Osteoblast (primary cell): ENCODE results near the gene ATXN7. TPM values are rescaled to one million over a fixed set of nuclear protein-coding genes. Genes with fewer than 3 reads are reported as not detected.
A peak's percentile ranks its signal among the peaks of the same experiment; 100 is the strongest.

Experiments used
- DNase-seq: peaks from one replicate; pipeline ENCODE4 v3.0.0; 2011; ENCODE audit warnings: low spot score, mixed read lengths; ENCODE audit not compliant: insufficient read length; ENCODE audit errors: missing footprints
- H2AFZ ChIP-seq: 2 replicates; pipeline ENCODE4 v1.6.0; 2011; ENCODE audit warnings: mild to moderate bottlenecking, low read length
- H3K27ac ChIP-seq: 2 replicates; pipeline ENCODE4 v1.5.1; 2011; ENCODE audit warnings: mild to moderate bottlenecking, low read depth, low read length, moderate library complexity
- H3K27me3 ChIP-seq: 2 replicates; pipeline ENCODE4 v1.6.0; 2012; ENCODE audit warnings: mild to moderate bottlenecking, control low read depth, inconsistent platforms, low read length, moderate library complexity; ENCODE audit not compliant: insufficient read depth
- H3K36me3 ChIP-seq: 2 replicates; pipeline ENCODE4 v1.5.1; 2011; ENCODE audit warnings: mild to moderate bottlenecking, low read length, control low read depth, moderate library complexity; ENCODE audit not compliant: insufficient read depth
- H3K4me1 ChIP-seq: 2 replicates; pipeline ENCODE4 v1.5.1; 2011; ENCODE audit warnings: mild to moderate bottlenecking, low read length, control low read depth, moderate library complexity; ENCODE audit not compliant: insufficient read depth
- H3K4me2 ChIP-seq: 2 replicates; pipeline ENCODE4 v1.6.0; 2011; ENCODE audit warnings: mild to moderate bottlenecking, low read length; ENCODE audit not compliant: insufficient read depth
- H3K4me3 ChIP-seq: fragments of 200-600 bp; sonication (generic); 3 replicates; pipeline ENCODE4 v1.5.1; 2012; ENCODE audit warnings: mild to moderate bottlenecking, low read length, inconsistent platforms; ENCODE audit not compliant: insufficient read depth
- H3K79me2 ChIP-seq: 2 replicates; pipeline ENCODE4 v1.6.0; 2012; ENCODE audit warnings: mild to moderate bottlenecking, low read length, control low read depth, inconsistent platforms; ENCODE audit not compliant: insufficient read depth
- H3K9me3 ChIP-seq: 2 replicates; pipeline ENCODE4 v1.5.1; 2011; ENCODE audit warnings: low read depth, low read length, control low read depth
- H4K20me1 ChIP-seq: 2 replicates; pipeline ENCODE4 v1.6.0; 2012; ENCODE audit warnings: mild to moderate bottlenecking, low read length, control low read depth; ENCODE audit not compliant: insufficient read depth
- CTCF ChIP-seq: IDR thresholded peaks from 2 replicates; pipeline ENCODE4 v1.5.1; 2011; ENCODE audit warnings: mild to moderate bottlenecking, low read depth, low read length, moderate library complexity; ENCODE audit errors: extremely low read depth
- total RNA-seq: library from RNA; depleted of rRNA; stranded (reverse); fragments of >200 nt; gene quantifications from 2 replicates; pipeline ENCODE4 v1.2.3, GENCODE V29; 2012

ATXN7 gene
- total RNA-seq, 1 donor = 17.0 TPM

DNA sequence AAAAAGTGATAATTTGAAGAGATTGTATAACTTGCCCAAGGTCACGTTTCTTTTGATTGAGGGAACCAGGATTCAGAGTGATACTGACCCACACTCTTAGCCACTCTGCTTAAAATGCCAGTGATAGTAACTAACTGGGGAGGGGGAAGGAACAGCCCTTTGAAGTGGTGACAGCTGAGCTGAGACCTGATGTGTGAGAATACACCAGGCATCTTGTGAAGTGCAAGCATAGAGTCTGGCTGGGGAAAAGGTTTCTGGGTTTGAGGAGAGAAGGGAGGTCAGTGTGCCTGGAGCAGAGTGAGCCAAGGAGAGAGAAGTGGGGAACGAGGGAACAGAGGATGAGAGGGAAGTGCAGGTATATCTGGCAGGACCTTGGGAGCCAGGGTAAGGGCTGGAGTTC lies 83.9 kb downstream of the ATXN7 start:
- peak; percentile 62 for DNase-seq
- Histone ChIP-seq H3K9me3 (no peaks in the 10 kb centered on the region), H3K27me3 (no peaks in the 10 kb centered on the region), H3K4me3 (no peak overlapping the region), H3K27ac (no peak overlapping the region), H4K20me1 (peaks cover 25% of the 10 kb centered on the region), H3K79me2 (peaks cover 82% of the 10 kb centered on the region), H3K4me1 (peaks cover 20% of the 10 kb centered on the region), H3K4me2 (no peak overlapping the region), H3K36me3 (peaks cover 3% of the 10 kb centered on the region), H2AFZ (no peak overlapping the region)
- no peak for TF ChIP-seq CTCF

- Histone ChIP-seq H3K4me1 (peaks cover 20% of the 10 kb centered on the region), H2AFZ (no peak overlapping the region), H4K20me1 (peaks cover 16% of the 10 kb centered on the region), H3K9me3 (no peaks in the 10 kb centered on the region), H3K79me2 (peaks cover 79% of the 10 kb centered on the region), H3K27me3 (no peaks in the 10 kb centered on the region), H3K4me2 (no peak overlapping the region), H3K36me3 (peaks cover 12% of the 10 kb centered on the region), H3K27ac (peak overlapping the region; percentile 59), H3K4me3 (no peak overlapping the region)
- no peak for TF ChIP-seq CTCF
- peak; percentile 58 for DNase-seq
Measured at GRCh38 chr3:63949005-63949404, 85.3 kb downstream of the ATXN7 start.

GRCh38 chr3:63950698-63951097 lies 87.0 kb downstream of the ATXN7 start:
- H3K4me1 ChIP-seq = peaks cover 20% of the 10 kb centered on the region
- peak overlapping the region; percentile 59 for H3K27ac ChIP-seq
- H3K27me3 ChIP-seq = no peaks in the 10 kb centered on the region
- no peak overlapping the region for H2AFZ ChIP-seq
- TF ChIP-seq CTCF = no peak
- peaks cover 78% of the 10 kb centered on the region for H3K79me2 ChIP-seq
- peaks cover 12% of the 10 kb centered on the region for H4K20me1 ChIP-seq
- H3K36me3 ChIP-seq = peaks cover 10% of the 10 kb centered on the region
- peak overlapping the region; percentile 16 for H3K4me2 ChIP-seq
- DNase-seq = no peak
- H3K4me3 ChIP-seq = no peak overlapping the region
- H3K9me3 ChIP-seq = no peaks in the 10 kb centered on the region

- peaks cover 10% of the 10 kb centered on the region for H3K36me3 ChIP-seq
- no peaks in the 10 kb centered on the region for H3K9me3 ChIP-seq
- no peak overlapping the region for H3K4me3 ChIP-seq
- no peak overlapping the region for H2AFZ ChIP-seq
- no peak for TF ChIP-seq CTCF
- H4K20me1 ChIP-seq = peaks cover 7% of the 10 kb centered on the region
- H3K79me2 ChIP-seq = peaks cover 78% of the 10 kb centered on the region
- no peak for DNase-seq
- H3K4me1 ChIP-seq = peaks cover 20% of the 10 kb centered on the region
- H3K4me2 ChIP-seq = peak overlapping the region; percentile 16
- no peak overlapping the region for H3K27ac ChIP-seq
- H3K27me3 ChIP-seq = no peaks in the 10 kb centered on the region
Measured at GRCh38 chr3:63951492-63952247, 88.0 kb downstream of the ATXN7 start.
